Natural killer cell treated with Interleukin-12 subunit alpha and Interleukin-12 subunit beta and Interleukin-15 and Interleukin-18, amount 100 ng/mL, for 72 hours (primary cell): ENCODE data around the gene OBI1. TPM values are rescaled to one million over a fixed set of nuclear protein-coding genes. Genes with fewer than 3 reads are reported as not detected.

ENCODE experiments used
- total RNA-seq, 2 donors: library from RNA; stranded (reverse); gene quantifications; one replicate each; pipeline ENCODE4 v1.2.3, GENCODE V29; 2022

Gene OBI1
- total RNA-seq, 2 donors from 2014 or later = 16.9 to 19.6 TPM

Other genes with a start within 250 kb of the OBI1 start
- 1 to 10 TPM; 1.1 to 1.4 TPM for gene POU4F1, start 55.6 kb downstream of the OBI1 start, total RNA-seq